SK-N-SH (cell line): Measurements from ENCODE around the gene CHID1. TPM values are rescaled to one million over a fixed set of nuclear protein-coding genes. Genes with fewer than 3 reads are reported as not detected.
A peak's percentile ranks its signal among the peaks of the same experiment; 100 is the strongest.

Source experiments
- CTCF ChIA-PET: fragments of 300-600, 350-600 bp; formaldehyde crosslinking; extraction: SDS; loops from one replicate; lab custom pipeline; 2021; lab: Yijun Ruan, JAX
- POLR2A ChIA-PET: fragments of 350-600 bp; sonication (Branson Sonifier 250); formaldehyde crosslinking; extraction: SDS; loops from one replicate; lab custom pipeline; 2020; ENCODE audit warnings: antibody characterized with exemption, inconsistent platforms; lab: Yijun Ruan, JAX
- DNase-seq: peaks from one replicate; pipeline ENCODE4 v3.0.0; 2012
- H2AFZ ChIP-seq: fragments of 200-600 bp; sonication (generic); 2 replicates; pipeline ENCODE4 v1.8.1; 2016; ENCODE audit warnings: antibody characterized with exemption, mild to moderate bottlenecking, low read depth
- H3F3A ChIP-seq: fragments of 200-600 bp; sonication (generic); replicated peaks from 2 replicates; pipeline ENCODE3; 2016; ENCODE audit warnings: antibody characterized with exemption, mild to moderate bottlenecking; ENCODE audit not compliant: insufficient read depth
- H3K27ac ChIP-seq, 2 experiments: fragments of 200-500 bp in 1 of 2; fragments of 200-600 bp in 1 of 2; sonication (Bioruptor generic) in 1 of 2; sonication (generic), shearing (Covaris generic) in 1 of 2; 2 replicates each; pipeline versions ENCODE4 v1.5.1 to v1.6.1; 2014 to 2016; ENCODE audit warnings: low read depth in 2 of 2, inconsistent platforms in 1 of 2, low read length in 1 of 2, mild to moderate bottlenecking in 1 of 2, mixed read lengths in 1 of 2
- H3K27me3 ChIP-seq: fragments of 200-600 bp; sonication (generic), shearing (Covaris generic); 2 replicates; pipeline ENCODE4 v1.6.1; 2016; ENCODE audit warnings: mixed run types; ENCODE audit not compliant: insufficient read depth
- H3K36me3 ChIP-seq, 2 experiments: fragments of 200-500 bp in 1 of 2; fragments of 200-600 bp in 1 of 2; sonication (Bioruptor generic) in 1 of 2; sonication (generic) in 1 of 2; replicated peaks in 1 of 2; 2 replicates each; pipeline versions ENCODE3 to v1.5.1; 2014 to 2016; ENCODE audit warnings: low read length in 1 of 2, mild to moderate bottlenecking in 1 of 2; ENCODE audit not compliant: insufficient read depth in 2 of 2, control insufficient read depth in 1 of 2
- H3K4me1 ChIP-seq, 2 experiments: fragments of 200-500 bp in 1 of 2; fragments of 200-600 bp in 1 of 2; sonication (Bioruptor generic) in 1 of 2; sonication (generic), shearing (Covaris generic) in 1 of 2; 2 replicates each; pipeline versions ENCODE4 v1.5.1 to v1.6.1; 2014 to 2016; ENCODE audit warnings: low read depth in 1 of 2, low read length in 1 of 2, mixed run types in 1 of 2; ENCODE audit not compliant: insufficient read depth in 2 of 2, control insufficient read depth in 1 of 2
- H3K4me2 ChIP-seq: fragments of 200-600 bp; sonication (generic), shearing (Covaris generic); 2 replicates; pipeline ENCODE4 v1.6.1; 2017; ENCODE audit warnings: mixed run types
- H3K4me3 ChIP-seq, 2 experiments: fragments of 200-500 bp in 1 of 2; fragments of 200-600 bp in 1 of 2; sonication (Bioruptor generic) in 1 of 2; sonication (generic), shearing (Covaris generic) in 1 of 2; 2 replicates each; pipeline versions ENCODE4 v1.5.1 to v1.8.1; 2014 to 2016; ENCODE audit warnings: low read depth in 2 of 2, inconsistent platforms in 1 of 2, low read length in 1 of 2, mild to moderate bottlenecking in 1 of 2, mixed read lengths in 1 of 2, moderate library complexity in 1 of 2
- H3K79me2 ChIP-seq: fragments of 200-600 bp; sonication (generic); 2 replicates; pipeline ENCODE4 v1.8.1; 2017; ENCODE audit warnings: mild to moderate bottlenecking; ENCODE audit not compliant: insufficient read depth
- H3K9ac ChIP-seq: fragments of 200-600 bp; sonication (generic); 2 replicates; pipeline ENCODE4 v1.6.1; 2017; ENCODE audit warnings: mixed run types
- H3K9me2 ChIP-seq: fragments of 200-600 bp; sonication (generic); 2 replicates; pipeline ENCODE4 v1.6.1; 2017; ENCODE audit warnings: mixed run types
- H3K9me3 ChIP-seq: fragments of 200-600 bp; sonication (generic); 2 replicates; pipeline ENCODE4 v1.6.1; 2017; ENCODE audit warnings: mixed run types, mild to moderate bottlenecking, moderate library complexity
- H4K20me1 ChIP-seq: fragments of 200-600 bp; sonication (generic); 2 replicates; pipeline ENCODE4 v1.6.1; 2017; ENCODE audit warnings: mild to moderate bottlenecking, mixed run types; ENCODE audit not compliant: insufficient read depth
- MXI1 ChIP-seq: IDR thresholded peaks from 2 replicates; pipeline ENCODE4 v1.6.1; 2012; ENCODE audit warnings: mild to moderate bottlenecking, low read depth, low read length, improper control_type of control experiment
- NFIC ChIP-seq: IDR thresholded peaks from 2 replicates; pipeline ENCODE4 v1.4.0; 2012; ENCODE audit warnings: borderline replicate concordance
- PBX3 ChIP-seq: IDR thresholded peaks from 2 replicates; pipeline ENCODE4; 2012
- USF1 ChIP-seq: IDR thresholded peaks from 2 replicates; pipeline ENCODE4 v1.4.0; 2012; ENCODE audit warnings: low read depth, borderline replicate concordance
- YY1 ChIP-seq: IDR thresholded peaks from 2 replicates; pipeline ENCODE4 v1.4.0; 2012; ENCODE audit warnings: low read depth, mild to moderate bottlenecking
- WGBS: methylation state at CpG from one replicate; pipeline ENCODE4 v1.1.6; 2017; ENCODE audit warnings: low lambda C conversion rate; 5-methylcytosine and 5-hydroxymethylcytosine counted together
- polyA plus RNA-seq, 3 experiments: library from polyadenylated mRNA; depleted of rRNA; stranded (reverse); fragments of >200 nt; gene quantifications; 2 replicates each; pipeline ENCODE4 v1.2.3, GENCODE V29; 2012
- TF ChIP-seq, protein P1 (sequence below): IDR thresholded peaks from 2 replicates; pipeline ENCODE4 v1.4.0; 2012; ENCODE audit warnings: low read depth, borderline replicate concordance
- TF ChIP-seq, protein P2 (sequence below): fragments of 150-350 bp; IDR thresholded peaks from 2 replicates; pipeline ENCODE4 v1.6.1; 2017; ENCODE audit warnings: antibody characterized with exemption, low read length, low read depth, borderline replicate concordance

CHID1 gene
- polyA plus RNA-seq, 1 of the 3 experiments (the other 2 are of a cell fraction), result 231 TPM

DNA sequence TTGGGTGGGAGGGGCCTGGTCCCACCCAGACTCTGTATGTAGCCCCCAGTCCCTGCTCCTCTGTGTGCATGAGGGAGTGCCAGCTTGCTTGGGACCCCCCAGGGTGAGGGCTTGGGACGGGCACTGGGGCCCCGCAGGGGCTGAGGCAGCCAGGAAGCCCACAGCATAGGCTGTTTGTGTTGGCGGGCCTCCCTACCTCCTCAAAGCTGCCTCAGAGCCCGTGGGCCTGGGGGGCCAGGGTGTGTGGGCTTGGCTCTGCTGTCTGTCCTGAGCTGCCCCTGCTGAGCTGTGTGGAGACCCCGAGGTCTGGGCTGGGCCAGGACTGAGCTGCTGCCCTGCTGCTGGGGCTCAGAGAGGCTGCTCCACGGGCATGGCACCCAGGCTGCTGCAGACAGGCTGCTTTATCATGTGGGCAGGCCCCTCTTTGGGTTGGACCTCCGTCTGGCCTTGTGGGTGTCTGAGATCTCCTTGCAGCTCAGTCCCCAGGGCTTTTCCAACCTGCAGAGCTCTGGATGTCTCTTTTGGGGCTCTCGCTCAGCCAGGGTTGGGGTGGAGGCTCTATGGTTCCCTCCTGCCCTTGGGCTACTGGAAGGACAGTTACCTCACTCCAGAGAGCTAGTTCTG lies 64.6 kb downstream of the CHID1 start:
- Histone ChIP-seq H4K20me1 (peaks cover 38% of the 10 kb centered on the region), H3K9me3 (no peaks in the 10 kb centered on the region), H3K27me3 (no peaks in the 10 kb centered on the region), H3K36me3 (peaks cover 0 to 10% of the 10 kb centered on the region in 2 experiments), H3F3A (peaks cover 25% of the 10 kb centered on the region), H3K79me2 (peaks cover 65% of the 10 kb centered on the region), H3K4me1 (peaks cover 32 to 42% of the 10 kb centered on the region in 2 experiments; a peak in 3 of 4 replicates)
- POLR2A ChIA-PET, result no interaction called here
- no peak for DNase-seq
- peak; percentile 42 for TF ChIP-seq NFIC
- TF ChIP-seq YY1, result no peak
- TF ChIP-seq, all 33 proteins: peak for 1
- Histone ChIP-seq H3K9ac (peak overlapping the region; percentile 97), H2AFZ (no peak overlapping the region), H3K9me2 (no peaks in the 10 kb centered on the region), H3K27ac (peak overlapping the region; percentile 91 to 93), H3K4me2 (peak overlapping the region; percentile 100), H3K4me3 (peak overlapping the region in 1 of 2 experiments; percentile 100; a peak in 1 of 4 replicates)
- CTCF ChIA-PET, result interaction anchor here (0.9 to 7.5 kb wide), 3 partner anchors 16 to 205 kb away, joined by 3 to 70 read pairs (median 3); partner anchors contain the start of gene PNPLA2
- 63% methylated on average over 5 of the region's 8 CpGs for WGBS

DNA sequence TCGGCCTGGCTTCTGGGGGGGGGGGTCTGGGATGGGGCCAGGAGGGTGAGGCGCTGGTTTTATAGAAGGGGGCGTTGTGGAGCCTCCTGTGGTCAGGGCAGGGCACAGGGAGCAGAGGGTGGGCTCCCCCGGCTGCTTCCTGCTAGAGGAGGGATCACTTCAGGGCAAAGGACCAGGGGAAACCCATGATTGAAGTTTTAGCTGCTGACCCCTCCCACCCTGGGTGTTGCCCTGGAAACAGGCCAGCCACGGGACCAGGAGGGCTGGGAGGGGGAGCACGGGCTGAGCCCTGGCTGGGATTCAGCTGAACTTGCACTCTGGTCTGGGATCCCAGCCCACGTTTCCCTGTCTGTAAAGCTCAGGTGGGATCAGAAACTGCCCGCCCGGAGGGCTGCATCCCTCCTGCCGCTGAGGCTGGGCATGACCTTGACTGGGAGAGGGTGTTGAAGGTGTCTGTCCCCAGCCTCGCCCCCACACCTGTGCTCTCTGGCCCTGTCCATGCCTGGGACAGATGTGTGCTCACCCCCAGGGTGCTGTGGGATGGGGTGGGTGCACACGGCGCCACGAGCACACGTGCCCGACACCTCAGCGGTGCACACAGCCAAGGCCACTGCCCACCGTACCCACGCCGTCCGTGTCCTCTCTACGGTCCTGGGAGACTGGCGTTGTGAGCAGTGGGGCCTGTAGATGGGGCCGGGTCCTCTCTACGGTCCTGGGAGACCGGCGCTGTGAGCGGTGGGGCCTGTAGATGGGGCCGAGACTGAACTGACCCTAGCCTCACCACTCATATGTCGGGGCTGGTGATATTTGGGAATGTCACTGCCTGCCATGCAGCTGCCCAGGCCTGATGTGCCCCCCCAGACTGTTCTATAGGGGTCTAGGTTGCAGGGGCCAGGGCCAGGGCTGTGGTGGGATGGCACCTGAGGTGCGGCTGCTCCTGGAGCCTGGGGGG lies 65.6 kb downstream of the CHID1 start:
- Histone ChIP-seq H3F3A (peaks cover 34% of the 10 kb centered on the region), H3K4me1 (peaks cover 32 to 45% of the 10 kb centered on the region in 2 experiments; a peak in 3 of 4 replicates), H3K4me3 (peak overlapping the region; percentile 95 to 100; a peak in 3 of 4 replicates), H3K9me2 (no peaks in the 10 kb centered on the region), H3K4me2 (peak overlapping the region; percentile 100), H3K36me3 (peaks cover 7 to 14% of the 10 kb centered on the region in 2 experiments), H3K27me3 (no peaks in the 10 kb centered on the region), H3K79me2 (peaks cover 75% of the 10 kb centered on the region), H2AFZ (no peak overlapping the region), H4K20me1 (peaks cover 38% of the 10 kb centered on the region), H3K9ac (peak overlapping the region; percentile 97), H3K27ac (peak overlapping the region; percentile 91 to 93), H3K9me3 (no peaks in the 10 kb centered on the region)
- peak; percentile 82 for DNase-seq
- WGBS, result 51% methylated on average over 9 of the region's 31 CpGs
- ChIA-PET CTCF (interaction anchor here (1.3 to 7.5 kb wide), 6 partner anchors 9 to 206 kb away, joined by 3 to 70 read pairs (median 3); no protein-coding TSS in a partner anchor), POLR2A (no interaction called here)
- TF ChIP-seq, protein P1, sequence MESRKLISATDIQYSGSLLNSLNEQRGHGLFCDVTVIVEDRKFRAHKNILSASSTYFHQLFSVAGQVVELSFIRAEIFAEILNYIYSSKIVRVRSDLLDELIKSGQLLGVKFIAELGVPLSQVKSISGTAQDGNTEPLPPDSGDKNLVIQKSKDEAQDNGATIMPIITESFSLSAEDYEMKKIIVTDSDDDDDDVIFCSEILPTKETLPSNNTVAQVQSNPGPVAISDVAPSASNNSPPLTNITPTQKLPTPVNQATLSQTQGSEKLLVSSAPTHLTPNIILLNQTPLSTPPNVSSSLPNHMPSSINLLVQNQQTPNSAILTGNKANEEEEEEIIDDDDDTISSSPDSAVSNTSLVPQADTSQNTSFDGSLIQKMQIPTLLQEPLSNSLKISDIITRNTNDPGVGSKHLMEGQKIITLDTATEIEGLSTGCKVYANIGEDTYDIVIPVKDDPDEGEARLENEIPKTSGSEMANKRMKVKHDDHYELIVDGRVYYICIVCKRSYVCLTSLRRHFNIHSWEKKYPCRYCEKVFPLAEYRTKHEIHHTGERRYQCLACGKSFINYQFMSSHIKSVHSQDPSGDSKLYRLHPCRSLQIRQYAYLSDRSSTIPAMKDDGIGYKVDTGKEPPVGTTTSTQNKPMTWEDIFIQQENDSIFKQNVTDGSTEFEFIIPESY, result no peak
- peak; percentile 55 for TF ChIP-seq PBX3
- TF ChIP-seq NFIC, result peak; percentile 81; the same call in 1 of the 2 replicates
- TF ChIP-seq, protein P2, sequence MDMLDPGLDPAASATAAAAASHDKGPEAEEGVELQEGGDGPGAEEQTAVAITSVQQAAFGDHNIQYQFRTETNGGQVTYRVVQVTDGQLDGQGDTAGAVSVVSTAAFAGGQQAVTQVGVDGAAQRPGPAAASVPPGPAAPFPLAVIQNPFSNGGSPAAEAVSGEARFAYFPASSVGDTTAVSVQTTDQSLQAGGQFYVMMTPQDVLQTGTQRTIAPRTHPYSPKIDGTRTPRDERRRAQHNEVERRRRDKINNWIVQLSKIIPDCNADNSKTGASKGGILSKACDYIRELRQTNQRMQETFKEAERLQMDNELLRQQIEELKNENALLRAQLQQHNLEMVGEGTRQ, result no peak
- peak; percentile 48; the same call in 1 of the 2 replicates for TF ChIP-seq USF1
- TF ChIP-seq MXI1, result peak; percentile 36; the same call in 1 of the 2 replicates
